Gastrocnemius medialis (tissue), 4 donors: ENCODE data around the gene CHI3L1. TPM values are rescaled to one million over a fixed set of nuclear protein-coding genes. Genes with fewer than 3 reads are reported as not detected.

Experiments used
- ATAC-seq, 2 donors: fragments of 150-250 bp; one replicate each; pipeline ENCODE4 v1.9.1; 2016
- DNase-seq, 2 donors: peaks; one replicate each; pipeline ENCODE4 v3.0.0-alpha.2; 2019
- H3K27ac ChIP-seq, 4 donors: fragments of 200-600 bp; sonication (generic); 1 replicate in 1 of 4; 2 replicates in 3 of 4; pipeline ENCODE4 v1.5.1; 2016 to 2018; ENCODE audit warnings: mild to moderate bottlenecking in 2 of 4, moderate library complexity in 1 of 4
- H3K27me3 ChIP-seq, 3 donors: fragments of 200-600 bp; sonication (generic) in 2 of 3; 1 replicate in 1 of 3; 2 replicates in 2 of 3; pipeline versions ENCODE4 v1.5.1 to v1.6.0; 2016 to 2019; ENCODE audit warnings: mild to moderate bottlenecking in 1 of 3, moderate library complexity in 1 of 3
- H3K36me3 ChIP-seq, 2 donors: fragments of 200-600 bp; sonication (generic) in 1 of 2; one replicate each; pipeline ENCODE4 v1.5.1; 2017 to 2018
- H3K4me1 ChIP-seq, 2 donors: fragments of 200-600 bp; sonication (generic) in 1 of 2; one replicate each; pipeline ENCODE4 v1.5.1; 2016 to 2017; ENCODE audit warnings: mild to moderate bottlenecking in 2 of 2
- H3K4me3 ChIP-seq, 4 donors: fragments of 200-600 bp; sonication (generic) in 3 of 4; 1 replicate in 1 of 4; 2 replicates in 3 of 4; pipeline ENCODE4 v1.5.1; 2016 to 2019; ENCODE audit warnings: mild to moderate bottlenecking in 2 of 4
- H3K9me3 ChIP-seq, 3 donors: fragments of 200-600 bp; sonication (generic) in 2 of 3; 1 replicate in 1 of 3; 2 replicates in 2 of 3; pipeline ENCODE4 v1.5.1; 2016 to 2019
- CTCF ChIP-seq, 5 experiments: fragments of 450-650 bp in 3 of 5; fragments of 200-600 bp in 2 of 5; sonication (generic) in 2 of 5; IDR thresholded peaks in 4 of 5; conservative IDR thresholded peaks in 1 of 5; 1 replicate in 4 of 5; 2 replicates in 1 of 5; pipeline ENCODE4 v1.5.1; 2016 to 2019; ENCODE audit warnings: antibody characterized with exemption in 5 of 5, mild to moderate bottlenecking in 3 of 5, moderate library complexity in 3 of 5
- POLR2A ChIP-seq, 2 donors: fragments of 450-650 bp; IDR thresholded peaks; one replicate each; pipeline ENCODE4 v1.6.1; 2017; ENCODE audit warnings: antibody characterized with exemption in 2 of 2, mild to moderate bottlenecking in 2 of 2, moderate library complexity in 2 of 2
- in situ Hi-C, 4 donors: fragments of 200-750 bp; cut with MboI; loops; one replicate each; pipeline versions ENCODE4 v1.15.0 to v1.8.0; 2017; ENCODE audit warnings: low sequenced_read_pairs in 4 of 4
- intact Hi-C: fragments of 100-400 bp; cut with DNase I; formaldehyde crosslinking; loops from one replicate; pipeline ENCODE4 v1.15.1; 2023; ENCODE audit warnings: low total_unique reads
- total RNA-seq, 4 donors: library from RNA; depleted of rRNA; stranded (reverse); fragments of >200 nt; gene quantifications; one replicate each; pipeline versions ENCODE4 v1.1.0 to v1.2.3, GENCODE V29; 2016

The CHI3L1 gene
- total RNA-seq, 4 donors from 2014 or later: 4.0 to 19.7 (median 9.9) TPM

- DNase-seq: no peak
- H3K4me3 ChIP-seq: no peak overlapping the region
- H3K4me1 ChIP-seq: no peaks in the 10 kb centered on the region
- H3K27me3 ChIP-seq: no peaks in the 10 kb centered on the region
- TF ChIP-seq CTCF (IDR thresholded peaks at IDR 0.05 in 4 of 5, conservative IDR thresholded peaks at IDR 0.05 in 1 of 5) (no peak), POLR2A (IDR thresholded peaks at IDR 0.05) (no peak)
- no peaks in the 10 kb centered on the region for H3K36me3 ChIP-seq
- H3K9me3 ChIP-seq: no peaks in the 10 kb centered on the region
- intact Hi-C loops: no loop called here
- H3K27ac ChIP-seq: no peak overlapping the region
- in situ Hi-C loops: no loop called here
- ATAC-seq: no peak
These were observed 50.7 kb downstream of the CHI3L1 start for GRCh38 chr1:203135636-203136305.

- in situ Hi-C loops: no loop called here
- TF ChIP-seq POLR2A (IDR thresholded peaks at IDR 0.05) (no peak), CTCF (IDR thresholded peaks at IDR 0.05 in 4 of 5, conservative IDR thresholded peaks at IDR 0.05 in 1 of 5) (no peak)
- H3K4me1 ChIP-seq: peaks cover 12 to 14% of the 10 kb centered on the region in 2 donors
- intact Hi-C loops: no loop called here
- DNase-seq (no peak), ATAC-seq (no peak)
- no peaks in the 10 kb centered on the region for H3K27me3 ChIP-seq
- no peak overlapping the region for H3K27ac ChIP-seq
- H3K36me3 ChIP-seq: no peaks in the 10 kb centered on the region
- H3K9me3 ChIP-seq: no peaks in the 10 kb centered on the region
- no peak overlapping the region for H3K4me3 ChIP-seq
These were observed 52.4 kb downstream of the CHI3L1 start for GRCh38 chr1:203133970-203134725.

- no peak for TF ChIP-seq POLR2A (IDR thresholded peaks at IDR 0.05)
- no peak for TF ChIP-seq CTCF (IDR thresholded peaks at IDR 0.05 in 4 of 5, conservative IDR thresholded peaks at IDR 0.05 in 1 of 5)
- Histone ChIP-seq H3K4me1 (peaks cover 28 to 36% of the 10 kb centered on the region in 2 donors), H3K4me3 (no peak overlapping the region), H3K27ac (no peak overlapping the region), H3K36me3 (no peaks in the 10 kb centered on the region), H3K27me3 (no peaks in the 10 kb centered on the region), H3K9me3 (no peaks in the 10 kb centered on the region)
- in situ Hi-C loops (no loop called here), intact Hi-C loops (no loop called here)
- ATAC-seq (no peak), DNase-seq (no peak)
These were observed 54.8 kb downstream of the CHI3L1 start for GRCh38 chr1:203131548-203132200.

- Histone ChIP-seq H3K27me3 (no peaks in the 10 kb centered on the region), H3K4me1 (peaks cover 28 to 41% of the 10 kb centered on the region in 2 donors)
- no peak for DNase-seq
These were observed 56.0 kb downstream of the CHI3L1 start for GRCh38 chr1:203130358-203130985.

More at GRCh38 chr1:203130358-203130985, 56.0 kb downstream of the CHI3L1 start:
- Histone ChIP-seq H3K36me3 (no peaks in the 10 kb centered on the region), H3K4me3 (no peak overlapping the region), H3K9me3 (no peaks in the 10 kb centered on the region), H3K27ac (no peak overlapping the region)
- TF ChIP-seq POLR2A (IDR thresholded peaks at IDR 0.05) (no peak), CTCF (IDR thresholded peaks at IDR 0.05 in 4 of 5, conservative IDR thresholded peaks at IDR 0.05 in 1 of 5) (no peak)
- intact Hi-C loops: no loop called here
- in situ Hi-C loops: no loop called here
- no peak for ATAC-seq
